AG09309 (cell line): ENCODE measurements around the gene MAGI1.
"Not testable (repeated sequence)": the region's sequence is repeated elsewhere in the genome, so short reads cannot be mapped to it uniquely, and the experiment has no call there.

ENCODE experiments used
- DNase-seq: peaks from one replicate; pipeline ENCODE4 v3.0.0-alpha.2; 2010; ENCODE audit warnings: low read depth
- H3K4me3 ChIP-seq: 2 replicates; pipeline ENCODE4 v1.5.1; 2011; ENCODE audit warnings: mild to moderate bottlenecking, low read depth, low read length, moderate library complexity; ENCODE audit not compliant: control insufficient read depth
- TF ChIP-seq, protein P1 (sequence below): IDR thresholded peaks from 2 replicates; pipeline ENCODE4 v1.5.1; 2011; ENCODE audit warnings: mild to moderate bottlenecking, low read depth, low read length, inconsistent platforms; ENCODE audit not compliant: insufficient read depth, control insufficient read depth; ENCODE audit errors: missing control alignments

Gene MAGI1

DNA sequence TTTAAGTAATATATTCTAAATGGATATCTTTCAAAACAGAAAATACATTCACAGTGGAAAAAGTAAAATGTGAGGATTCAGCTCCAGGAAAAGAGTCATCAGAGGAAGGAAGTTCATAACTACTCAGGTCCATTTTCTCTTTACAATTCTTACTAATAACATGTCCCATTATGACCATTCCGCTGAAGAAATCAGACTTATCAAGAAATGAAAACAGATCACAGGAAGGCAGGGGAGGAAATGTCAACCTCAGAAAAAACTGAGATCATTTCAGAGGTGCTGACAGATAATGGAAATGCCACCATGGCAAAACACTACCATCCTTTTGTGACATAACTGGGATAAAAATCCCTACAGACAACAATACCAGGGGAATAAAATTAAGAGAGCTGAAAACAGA lies 139.5 kb downstream of the MAGI1 start:
- H3K4me3 ChIP-seq: no peak overlapping the region
- no peak for DNase-seq
- TF ChIP-seq, protein P1, sequence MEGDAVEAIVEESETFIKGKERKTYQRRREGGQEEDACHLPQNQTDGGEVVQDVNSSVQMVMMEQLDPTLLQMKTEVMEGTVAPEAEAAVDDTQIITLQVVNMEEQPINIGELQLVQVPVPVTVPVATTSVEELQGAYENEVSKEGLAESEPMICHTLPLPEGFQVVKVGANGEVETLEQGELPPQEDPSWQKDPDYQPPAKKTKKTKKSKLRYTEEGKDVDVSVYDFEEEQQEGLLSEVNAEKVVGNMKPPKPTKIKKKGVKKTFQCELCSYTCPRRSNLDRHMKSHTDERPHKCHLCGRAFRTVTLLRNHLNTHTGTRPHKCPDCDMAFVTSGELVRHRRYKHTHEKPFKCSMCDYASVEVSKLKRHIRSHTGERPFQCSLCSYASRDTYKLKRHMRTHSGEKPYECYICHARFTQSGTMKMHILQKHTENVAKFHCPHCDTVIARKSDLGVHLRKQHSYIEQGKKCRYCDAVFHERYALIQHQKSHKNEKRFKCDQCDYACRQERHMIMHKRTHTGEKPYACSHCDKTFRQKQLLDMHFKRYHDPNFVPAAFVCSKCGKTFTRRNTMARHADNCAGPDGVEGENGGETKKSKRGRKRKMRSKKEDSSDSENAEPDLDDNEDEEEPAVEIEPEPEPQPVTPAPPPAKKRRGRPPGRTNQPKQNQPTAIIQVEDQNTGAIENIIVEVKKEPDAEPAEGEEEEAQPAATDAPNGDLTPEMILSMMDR: no peak

- DNase-seq: no peak
- TF ChIP-seq, protein P1: no peak
- no peak overlapping the region for H3K4me3 ChIP-seq
These were observed 141.0 kb downstream of the MAGI1 start for GRCh38 chr3:65897766-65898165.

GRCh38 chr3:65896321-65896720 lies 142.4 kb downstream of the MAGI1 start:
- TF ChIP-seq, protein P1: no peak
- no peak overlapping the region for H3K4me3 ChIP-seq
- no peak for DNase-seq

DNA sequence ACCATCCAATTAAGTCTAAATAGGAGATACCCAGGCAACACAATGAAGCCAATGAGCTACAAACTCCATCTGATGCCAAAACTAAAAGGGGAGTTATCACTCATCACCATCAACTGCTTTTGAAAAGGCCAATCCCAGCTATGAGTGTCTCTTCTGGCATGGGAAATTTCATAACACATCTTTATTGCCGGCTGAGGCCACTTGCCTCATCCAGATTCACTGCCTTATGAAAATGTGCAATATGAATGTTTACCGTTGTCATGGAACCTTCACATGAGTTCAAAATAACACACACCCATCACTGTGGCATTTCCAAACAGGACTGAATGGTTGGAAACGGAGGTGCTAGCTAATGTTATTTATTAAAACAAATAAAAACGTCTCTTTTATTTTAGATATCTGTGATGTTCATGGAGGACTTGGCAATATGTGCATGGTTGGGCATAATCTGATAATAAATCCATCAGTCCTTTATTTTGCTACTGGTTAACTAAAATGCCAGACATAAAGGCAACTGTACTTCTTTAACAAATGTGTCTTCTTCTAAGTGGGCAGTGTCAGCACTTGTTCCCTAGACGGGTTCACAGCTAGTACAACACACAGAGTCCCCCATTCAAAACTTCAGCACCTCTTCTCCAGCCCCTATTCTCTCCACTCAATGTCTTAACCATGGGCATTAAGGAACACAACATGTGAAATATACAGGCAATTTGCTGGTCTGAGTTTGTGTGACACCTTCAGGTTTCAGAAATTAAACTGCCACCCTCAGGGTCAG lies 143.9 kb downstream of the MAGI1 start:
- no peak overlapping the region for H3K4me3 ChIP-seq
- peak; percentile 80 for DNase-seq
- TF ChIP-seq, protein P1: no peak

- no peak for DNase-seq
- H3K4me3 ChIP-seq: no peak overlapping the region
- TF ChIP-seq, protein P1: no peak
These were observed 144.6 kb downstream of the MAGI1 start for GRCh38 chr3:65894126-65894525.

DNA sequence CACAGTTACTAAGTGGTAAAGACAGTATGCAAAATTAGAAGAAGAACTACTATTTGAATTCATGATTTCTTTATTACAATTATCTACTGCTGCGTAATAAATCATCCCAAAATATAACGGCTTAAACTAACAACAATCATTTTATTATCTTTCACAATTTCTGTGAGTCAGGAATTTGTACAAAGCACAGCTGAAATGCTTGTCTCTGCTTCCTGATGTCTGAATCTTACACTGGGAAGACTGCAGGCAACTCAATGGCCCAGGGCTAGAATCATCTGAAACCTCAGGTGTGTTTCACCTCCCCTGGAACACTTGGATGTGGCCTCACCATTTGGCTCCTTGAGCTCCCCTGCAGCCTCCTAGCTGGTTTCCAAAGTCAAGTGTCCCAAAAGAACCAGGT lies 145.1 kb downstream of the MAGI1 start:
- no peak overlapping the region for H3K4me3 ChIP-seq
- TF ChIP-seq, protein P1: no peak
- no peak for DNase-seq

DNA sequence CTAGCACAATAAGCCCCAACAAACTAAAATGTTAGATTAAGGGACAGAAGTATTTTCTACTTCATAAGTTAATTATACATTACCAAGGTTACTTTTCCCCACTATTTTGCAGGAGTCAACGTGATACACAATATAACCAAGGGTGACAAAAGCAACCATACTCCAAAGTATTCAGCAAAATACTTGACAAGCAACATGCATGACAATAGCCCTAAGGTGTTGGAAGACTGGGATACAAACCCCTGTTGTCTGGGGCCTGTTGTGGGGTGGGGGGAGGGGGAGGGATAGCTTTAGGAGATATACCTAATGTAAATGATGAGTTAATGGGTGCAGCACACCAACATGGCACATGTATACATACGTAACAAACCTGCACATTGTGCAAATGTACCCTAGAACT lies 147.2 kb downstream of the MAGI1 start:
- not testable (repeated sequence) for H3K4me3 ChIP-seq, DNase-seq
